Activated T-cell treated with anti-CD3 and anti-CD28 coated beads, Interleukin-2, amount 50 U/mL, for 48 hours (primary cell): ENCODE data around the gene TMEFF2.

Source experiments
- DNase-seq, 2 experiments: peaks; one replicate each; pipeline ENCODE4 v3.0.0-alpha.2; 2020

The TMEFF2 gene

GRCh38 chr2:192005211-192005610 is 189.5 kb downstream of the TMEFF2 start:
- DNase-seq = no peak

GRCh38 chr2:192004188-192004963 is 190.4 kb downstream of the TMEFF2 start:
- DNase-seq = no peak

- no peak for DNase-seq
Observed at GRCh38 chr2:192002418-192002817, 192.3 kb downstream of the TMEFF2 start.

GRCh38 chr2:192000196-192000980 is 194.3 kb downstream of the TMEFF2 start:
- no peak for DNase-seq

GRCh38 chr2:191999101-191999841 is 195.5 kb downstream of the TMEFF2 start:
- no peak for DNase-seq

- no peak for DNase-seq
Observed at GRCh38 chr2:191995285-191995684, 199.4 kb downstream of the TMEFF2 start.

- no peak for DNase-seq
Observed at GRCh38 chr2:191994749-191995148, 200.0 kb downstream of the TMEFF2 start.

GRCh38 chr2:191991442-191991841 is 203.3 kb downstream of the TMEFF2 start:
- no peak for DNase-seq

GRCh38 chr2:191985740-191986139 is 209.0 kb downstream of the TMEFF2 start:
- DNase-seq = no peak

- DNase-seq = no peak
Observed at GRCh38 chr2:191983591-191983990, 211.1 kb downstream of the TMEFF2 start.

- DNase-seq = no peak
Observed at GRCh38 chr2:191983186-191983585, 211.5 kb downstream of the TMEFF2 start.

- no peak for DNase-seq
Observed at GRCh38 chr2:191981706-191982105, 213.0 kb downstream of the TMEFF2 start.

GRCh38 chr2:191980483-191980882 is 214.2 kb downstream of the TMEFF2 start:
- DNase-seq = no peak

- no peak for DNase-seq
Observed at GRCh38 chr2:191979221-191979730, 215.5 kb downstream of the TMEFF2 start.

GRCh38 chr2:191977754-191978153 is 217.0 kb downstream of the TMEFF2 start:
- no peak for DNase-seq

GRCh38 chr2:191976436-191976835 is 218.3 kb downstream of the TMEFF2 start:
- no peak for DNase-seq

- no peak for DNase-seq
Observed at GRCh38 chr2:191974676-191975075, 220.1 kb downstream of the TMEFF2 start.

GRCh38 chr2:191970867-191971266 is 223.9 kb downstream of the TMEFF2 start:
- DNase-seq = no peak

GRCh38 chr2:191968120-191968519 is 226.6 kb downstream of the TMEFF2 start:
- no peak for DNase-seq

- no peak for DNase-seq
Observed at GRCh38 chr2:191965733-191966132, 229.0 kb downstream of the TMEFF2 start.

- DNase-seq = no peak
Observed at GRCh38 chr2:191961556-191961955, 233.2 kb downstream of the TMEFF2 start.

GRCh38 chr2:191959209-191959608 is 235.5 kb downstream of the TMEFF2 start:
- no peak for DNase-seq
